A673 (cell line): ENCODE data around the gene ZNHIT6. TPM values are rescaled to one million over a fixed set of nuclear protein-coding genes. Genes with fewer than 3 reads are reported as not detected.

Experiments
- BruUV-seq: library from RNA; stranded (reverse); fragments of 400-500 nt; replicated peaks from 2 replicates; lab custom pipeline; 2021; lab: Mats Ljungman, UMichigan
- CTCF ChIA-PET: fragments of 300-600 bp; sonication (Branson Sonifier 250); formaldehyde crosslinking; loops from one replicate; lab custom pipeline; 2022; ENCODE audit warnings: antibody characterized with exemption; lab: Charles Lee
- POLR2A ChIA-PET: fragments of 300-600 bp; sonication (Branson Sonifier 250); formaldehyde crosslinking; loops from one replicate; lab custom pipeline; 2022; ENCODE audit warnings: antibody characterized with exemption; ENCODE audit not compliant: low non-redundant PET; lab: Charles Lee
- DNase-seq: peaks from one replicate; pipeline ENCODE4 v3.0.0-alpha.2; 2015; ENCODE audit warnings: low spot score
- H3K27ac ChIP-seq: fragments of 200-600 bp; sonication (generic); 2 replicates; pipeline ENCODE4 v1.5.1; 2016; ENCODE audit warnings: mixed run types, low read depth, mild to moderate bottlenecking, mixed read lengths, antibody characterized with exemption, low read length; ENCODE audit not compliant: poor library complexity, severe bottlenecking
- H3K27me3 ChIP-seq: fragments of 200-600 bp; sonication (generic); replicated peaks from 2 replicates; pipeline ENCODE4 v1.6.1; 2017; ENCODE audit warnings: mixed run types, low read depth, mild to moderate bottlenecking, mixed read lengths, antibody characterized with exemption, low read length; ENCODE audit not compliant: insufficient read depth, poor library complexity
- H3K36me3 ChIP-seq: fragments of 200-600 bp; sonication (generic); 2 replicates; pipeline ENCODE4 v1.6.1; 2016; ENCODE audit warnings: mixed run types, mild to moderate bottlenecking, mixed read lengths, antibody characterized with exemption, low read length; ENCODE audit not compliant: insufficient read depth, poor library complexity, severe bottlenecking
- H3K4me1 ChIP-seq: fragments of 200-600 bp; sonication (generic); 2 replicates; pipeline ENCODE4 v1.6.1; 2017; ENCODE audit warnings: mixed run types, mild to moderate bottlenecking, mixed read lengths, antibody characterized with exemption, low read length; ENCODE audit not compliant: insufficient read depth, poor library complexity, severe bottlenecking
- H3K4me3 ChIP-seq: fragments of 200-600 bp; sonication (generic); 2 replicates; pipeline ENCODE4 v1.5.1; 2016; ENCODE audit warnings: low read depth, mixed run types, mild to moderate bottlenecking, mixed read lengths, low read length; ENCODE audit not compliant: poor library complexity, severe bottlenecking
- H3K9me3 ChIP-seq: fragments of 200-600 bp; sonication (generic); 2 replicates; pipeline ENCODE4 v1.6.1; 2016; ENCODE audit warnings: mixed run types, low read depth, mild to moderate bottlenecking, mixed read lengths, antibody characterized with exemption, low read length; ENCODE audit not compliant: poor library complexity, severe bottlenecking
- CTCF ChIP-seq: fragments of 300-800, 200-600 bp; sonication (generic); conservative IDR thresholded peaks from 2 replicates; pipeline ENCODE4 v1.5.1; 2017; ENCODE audit warnings: low read depth, mild to moderate bottlenecking, antibody characterized with exemption, low read length, moderate library complexity, mixed read lengths
- EZH2 ChIP-seq: fragments of 200-600 bp; sonication (generic); IDR thresholded peaks from 2 replicates; pipeline ENCODE4 v1.6.1; 2017; ENCODE audit warnings: borderline replicate concordance, low read depth, mild to moderate bottlenecking, mixed read lengths, antibody characterized with exemption, low read length; ENCODE audit not compliant: poor library complexity, severe bottlenecking
- intact Hi-C: fragments of 100-400 bp; cut with micrococcal nuclease; formaldehyde crosslinking; loops from one replicate; pipeline ENCODE4 v1.10.0; 2022; ENCODE audit not compliant: unreplicated experiment
- total RNA-seq: library from RNA; stranded (reverse); gene quantifications from 2 replicates; pipeline ENCODE4 v1.2.3, GENCODE V29; 2021

ZNHIT6 gene
- total RNA-seq, 1 experiment from 2014 or later = 37.6 TPM

GRCh38 chr1:85612704-85613361 is 95.4 kb downstream of the ZNHIT6 start:
- no peak for TF ChIP-seq EZH2
- peak; percentile 68 for TF ChIP-seq CTCF
- Histone ChIP-seq H3K9me3 (no peaks in the 10 kb centered on the region), H3K36me3 (no peaks in the 10 kb centered on the region), H3K4me3 (no peak overlapping the region), H3K27ac (no peak overlapping the region), H3K27me3 (no peaks in the 10 kb centered on the region), H3K4me1 (no peaks in the 10 kb centered on the region)
- intact Hi-C loops = no loop called here
- no TSS peak for BruUV-seq
- POLR2A ChIA-PET = interaction anchor here (0.6 kb wide), 1 partner anchor 1100 kb away, joined by 3 read pairs; no protein-coding TSS in a partner anchor
- DNase-seq = peak; percentile 47
- CTCF ChIA-PET = interaction anchor here (0.6 kb wide), 1 partner anchor 101 kb away, joined by 3 read pairs; no protein-coding TSS in a partner anchor

DNA sequence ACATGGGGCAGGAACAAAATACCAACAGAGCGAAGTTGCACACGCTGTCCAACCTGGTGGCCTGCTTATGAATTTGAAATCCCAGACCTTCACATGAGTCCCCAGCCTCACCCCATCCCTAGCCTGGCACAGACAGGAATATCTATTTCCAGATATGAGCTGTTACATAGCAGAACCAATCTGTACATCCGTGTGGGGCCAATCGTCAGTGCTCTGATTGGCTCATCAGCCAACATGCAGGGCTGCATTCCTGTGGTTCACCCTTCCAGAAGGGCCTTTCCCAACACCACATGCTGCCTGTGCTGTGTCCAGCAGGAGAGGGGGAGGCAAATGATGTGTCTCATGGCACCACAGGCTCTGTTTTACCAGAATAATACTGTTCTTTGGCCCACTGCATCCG is 96.4 kb downstream of the ZNHIT6 start:
- H3K9me3 ChIP-seq = no peaks in the 10 kb centered on the region
- peaks cover 9% of the 10 kb centered on the region for H3K4me1 ChIP-seq
- CTCF ChIA-PET = no interaction called here
- H3K4me3 ChIP-seq = no peak overlapping the region
- no peak overlapping the region for H3K27ac ChIP-seq
- no TSS peak for BruUV-seq
- no peak for DNase-seq
- no peak for TF ChIP-seq CTCF
- no peak for TF ChIP-seq EZH2
- intact Hi-C loops = no loop called here
- H3K36me3 ChIP-seq = no peaks in the 10 kb centered on the region
- no peaks in the 10 kb centered on the region for H3K27me3 ChIP-seq
- POLR2A ChIA-PET = no interaction called here

GRCh38 chr1:85611425-85611824 is 96.8 kb downstream of the ZNHIT6 start:
- Histone ChIP-seq H3K27me3 (no peaks in the 10 kb centered on the region), H3K36me3 (no peaks in the 10 kb centered on the region), H3K4me3 (no peak overlapping the region), H3K27ac (no peak overlapping the region), H3K4me1 (peaks cover 11% of the 10 kb centered on the region), H3K9me3 (no peaks in the 10 kb centered on the region)
- ChIA-PET CTCF (no interaction called here), POLR2A (no interaction called here)
- TF ChIP-seq CTCF (no peak), EZH2 (no peak)
- intact Hi-C loops = no loop called here
- DNase-seq = no peak
- BruUV-seq = no TSS peak
